ENCODE data around the gene HMGB4.

DNA sequence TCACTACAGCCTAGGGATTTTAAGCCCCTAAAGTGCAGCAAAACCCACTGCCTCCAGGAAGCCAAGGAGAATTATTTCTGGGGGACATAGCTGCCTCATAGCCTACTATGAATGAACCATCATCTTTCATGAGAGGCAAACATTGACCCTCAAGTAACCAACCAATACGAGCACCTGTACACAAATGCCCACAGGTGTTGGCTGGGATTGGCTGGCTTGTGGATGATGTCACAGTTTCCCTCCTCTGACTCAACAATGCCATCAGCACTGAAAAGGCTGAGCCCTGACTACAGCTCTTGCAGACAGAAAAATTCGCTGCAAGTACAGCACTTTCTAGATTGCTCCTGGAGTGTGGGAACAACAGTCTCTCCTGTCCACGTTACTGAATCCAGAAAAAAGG, at the start of gene HMGB4:
- TF ChIP-seq, protein P1, sequence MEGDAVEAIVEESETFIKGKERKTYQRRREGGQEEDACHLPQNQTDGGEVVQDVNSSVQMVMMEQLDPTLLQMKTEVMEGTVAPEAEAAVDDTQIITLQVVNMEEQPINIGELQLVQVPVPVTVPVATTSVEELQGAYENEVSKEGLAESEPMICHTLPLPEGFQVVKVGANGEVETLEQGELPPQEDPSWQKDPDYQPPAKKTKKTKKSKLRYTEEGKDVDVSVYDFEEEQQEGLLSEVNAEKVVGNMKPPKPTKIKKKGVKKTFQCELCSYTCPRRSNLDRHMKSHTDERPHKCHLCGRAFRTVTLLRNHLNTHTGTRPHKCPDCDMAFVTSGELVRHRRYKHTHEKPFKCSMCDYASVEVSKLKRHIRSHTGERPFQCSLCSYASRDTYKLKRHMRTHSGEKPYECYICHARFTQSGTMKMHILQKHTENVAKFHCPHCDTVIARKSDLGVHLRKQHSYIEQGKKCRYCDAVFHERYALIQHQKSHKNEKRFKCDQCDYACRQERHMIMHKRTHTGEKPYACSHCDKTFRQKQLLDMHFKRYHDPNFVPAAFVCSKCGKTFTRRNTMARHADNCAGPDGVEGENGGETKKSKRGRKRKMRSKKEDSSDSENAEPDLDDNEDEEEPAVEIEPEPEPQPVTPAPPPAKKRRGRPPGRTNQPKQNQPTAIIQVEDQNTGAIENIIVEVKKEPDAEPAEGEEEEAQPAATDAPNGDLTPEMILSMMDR (IDR thresholded peaks at IDR 0.05), result no peak
- TF ChIP-seq POLR2A (IDR thresholded peaks at IDR 0.05), result no peak

Data from esophagus squamous epithelium (tissue), 4 donors.